Vagina (tissue), 2 donors: ENCODE results near the gene PPP6R2. TPM values are rescaled to one million over a fixed set of nuclear protein-coding genes. Genes with fewer than 3 reads are reported as not detected.

ENCODE experiments used
- DNase-seq, 2 donors: peaks; one replicate each; pipeline ENCODE4 v3.0.0-alpha.2; 2017; ENCODE audit errors: extremely low spot score in 2 of 2
- H3K27ac ChIP-seq: fragments of 200-600 bp; sonication (generic); one replicate; pipeline ENCODE4 v1.5.1; 2019
- H3K27me3 ChIP-seq: fragments of 200-600 bp; sonication (generic); one replicate; pipeline ENCODE4 v1.5.1; 2019
- H3K36me3 ChIP-seq, 2 donors: fragments of 200-600 bp; sonication (generic); one replicate each; pipeline ENCODE4 v1.5.1; 2017 to 2019
- H3K4me1 ChIP-seq: fragments of 200-600 bp; sonication (generic); one replicate; pipeline ENCODE4 v1.5.1; 2019
- H3K4me3 ChIP-seq, 2 donors: fragments of 200-600 bp; sonication (generic); 1 replicate in 1 of 2; 2 replicates in 1 of 2; pipeline ENCODE4 v1.5.1; 2016 to 2019
- H3K9me3 ChIP-seq: fragments of 200-600 bp; sonication (generic); one replicate; pipeline ENCODE4 v1.5.1; 2019
- CTCF ChIP-seq, 3 experiments: fragments of 450-650 bp in 2 of 3; fragments of 200-600 bp in 1 of 3; sonication (generic) in 1 of 3; IDR thresholded peaks; one replicate each; pipeline ENCODE4 v1.5.1; 2017 to 2019; ENCODE audit warnings: antibody characterized with exemption in 3 of 3, mild to moderate bottlenecking in 2 of 3, moderate library complexity in 2 of 3
- POLR2A ChIP-seq, 2 donors: fragments of 450-650 bp; IDR thresholded peaks; one replicate each; pipeline ENCODE4 v1.6.1; 2017; ENCODE audit warnings: antibody characterized with exemption in 2 of 2, mild to moderate bottlenecking in 2 of 2, moderate library complexity in 2 of 2
- POLR2AphosphoS5 ChIP-seq, 2 donors: sonication (generic); formaldehyde crosslinking; IDR thresholded peaks; one replicate each; pipeline ENCODE4 v1.9.0; 2017; ENCODE audit warnings: antibody characterized with exemption in 2 of 2, mild to moderate bottlenecking in 2 of 2, low read depth in 1 of 2; ENCODE audit not compliant: insufficient read depth in 1 of 2
- intact Hi-C: fragments of 100-400 bp; cut with DNase I; formaldehyde crosslinking; loops from one replicate; pipeline ENCODE4 v1.15.1; 2023
- total RNA-seq: library from RNA; depleted of rRNA; stranded (reverse); fragments of >200 nt; gene quantifications from one replicate; pipeline ENCODE4 v1.2.3, GENCODE V29; 2016

The PPP6R2 gene
- total RNA-seq, 1 donor from 2014 or later = 49.1 TPM

DNA sequence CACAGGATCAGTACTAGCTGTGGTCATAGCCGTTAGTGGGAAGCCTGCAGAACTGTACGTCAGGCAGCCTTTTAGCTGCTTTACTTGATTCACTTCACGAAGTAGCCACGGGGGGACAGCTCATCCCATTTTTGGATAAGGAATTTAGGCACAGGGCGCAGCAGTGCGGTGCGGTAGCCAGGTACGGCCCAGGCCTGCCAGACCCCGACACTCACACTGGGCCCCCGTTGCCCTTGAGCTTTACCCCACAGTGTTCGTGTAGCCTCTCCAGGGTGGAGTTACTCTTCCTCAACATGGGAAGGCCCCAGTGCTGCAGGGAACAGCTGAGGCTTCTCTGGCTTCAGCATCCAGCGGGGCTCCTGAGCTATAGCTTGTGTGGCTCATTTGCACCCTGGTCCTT is 72.3 kb downstream of the PPP6R2 start:
- no peak overlapping the region for H3K27ac ChIP-seq
- TF ChIP-seq POLR2A (IDR thresholded peaks at IDR 0.05) = no peak
- no peak for TF ChIP-seq POLR2AphosphoS5 (IDR thresholded peaks at IDR 0.05; ENCODE audit: insufficient read depth in 1 of 2, low read depth in 1 of 2)
- no peak for DNase-seq
- H3K9me3 ChIP-seq = no peaks in the 10 kb centered on the region
- H3K27me3 ChIP-seq = no peaks in the 10 kb centered on the region
- intact Hi-C loops = no loop called here
- H3K4me3 ChIP-seq = no peak overlapping the region
- peaks cover 12% of the 10 kb centered on the region for H3K4me1 ChIP-seq
- H3K36me3 ChIP-seq = peaks cover 0 to 67% of the 10 kb centered on the region in 2 donors

DNA sequence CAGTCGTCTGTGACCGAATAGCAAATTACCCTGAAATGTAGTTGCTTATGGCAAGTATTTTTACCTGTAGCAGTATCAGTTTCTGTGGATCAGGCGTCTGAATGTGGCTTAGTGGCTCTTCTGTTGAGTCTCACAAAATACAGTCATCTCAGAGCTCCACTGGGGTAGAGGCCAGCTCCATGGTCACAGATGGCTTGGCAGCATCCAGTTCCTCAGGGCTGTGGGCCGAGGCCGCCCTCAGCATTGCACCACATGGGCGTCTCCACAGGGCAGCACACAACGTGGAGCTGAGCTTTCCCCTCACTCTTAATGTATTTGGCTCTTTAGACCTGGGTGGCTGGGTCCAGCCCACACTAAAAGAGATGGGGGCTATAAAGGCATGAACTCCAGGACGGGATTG is 73.9 kb downstream of the PPP6R2 start:
- no peak overlapping the region for H3K27ac ChIP-seq
- no peak for DNase-seq
- peaks cover 3% of the 10 kb centered on the region for H3K4me1 ChIP-seq
- no peaks in the 10 kb centered on the region for H3K9me3 ChIP-seq
- TF ChIP-seq CTCF (IDR thresholded peaks at IDR 0.05) (no peak), POLR2A (IDR thresholded peaks at IDR 0.05) (no peak), POLR2AphosphoS5 (IDR thresholded peaks at IDR 0.05; ENCODE audit: insufficient read depth in 1 of 2, low read depth in 1 of 2) (no peak)
- H3K27me3 ChIP-seq = no peaks in the 10 kb centered on the region
- intact Hi-C loops = no loop called here
- peaks cover 0 to 80% of the 10 kb centered on the region in 2 donors for H3K36me3 ChIP-seq
- H3K4me3 ChIP-seq = no peak overlapping the region

DNA sequence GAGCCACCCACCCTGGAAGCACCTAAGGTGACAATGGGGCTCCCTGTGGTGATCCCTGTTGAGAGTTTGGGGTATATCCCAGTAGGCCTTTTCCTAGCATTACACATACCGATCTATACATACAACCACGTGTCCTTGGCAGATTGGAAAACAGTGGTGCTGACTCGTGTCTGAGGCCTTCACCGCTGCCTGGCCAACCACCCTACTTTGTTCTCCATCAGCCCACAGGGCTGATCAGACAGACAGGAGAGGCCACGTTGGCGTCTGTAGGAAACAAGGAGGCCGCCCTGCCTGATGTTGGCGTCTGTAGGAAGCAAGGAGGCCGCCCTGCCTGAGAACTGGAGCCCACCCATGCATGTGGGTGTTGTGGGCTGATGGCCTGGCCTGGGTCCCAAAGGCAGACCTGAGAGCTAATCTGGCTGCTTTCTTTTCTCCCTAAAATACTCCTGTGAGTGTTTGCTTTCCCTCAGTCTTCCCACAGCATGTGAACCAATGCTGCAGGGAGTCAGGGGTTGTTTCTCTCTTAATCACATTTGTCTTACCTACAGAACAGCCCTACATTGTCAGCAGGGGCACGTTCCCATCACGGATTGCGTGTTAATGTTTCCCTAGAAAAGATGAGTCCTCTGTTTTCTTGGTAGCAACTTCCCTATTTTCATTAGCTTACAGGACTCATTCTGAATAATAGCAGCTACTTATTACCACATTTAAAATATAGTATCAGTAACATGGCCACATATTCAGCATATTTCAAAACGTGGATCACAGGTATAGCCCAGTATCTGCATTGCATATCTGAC is 74.5 kb downstream of the PPP6R2 start:
- intact Hi-C loops = no loop called here
- TF ChIP-seq POLR2A (IDR thresholded peaks at IDR 0.05) (no peak), POLR2AphosphoS5 (IDR thresholded peaks at IDR 0.05; ENCODE audit: insufficient read depth in 1 of 2, low read depth in 1 of 2) (no peak), CTCF (IDR thresholded peaks at IDR 0.05) (no peak)
- Histone ChIP-seq H3K36me3 (peaks cover 0 to 86% of the 10 kb centered on the region in 2 donors), H3K27me3 (no peaks in the 10 kb centered on the region), H3K9me3 (no peaks in the 10 kb centered on the region), H3K27ac (no peak overlapping the region), H3K4me1 (no peaks in the 10 kb centered on the region), H3K4me3 (no peak overlapping the region)
- no peak for DNase-seq

DNA sequence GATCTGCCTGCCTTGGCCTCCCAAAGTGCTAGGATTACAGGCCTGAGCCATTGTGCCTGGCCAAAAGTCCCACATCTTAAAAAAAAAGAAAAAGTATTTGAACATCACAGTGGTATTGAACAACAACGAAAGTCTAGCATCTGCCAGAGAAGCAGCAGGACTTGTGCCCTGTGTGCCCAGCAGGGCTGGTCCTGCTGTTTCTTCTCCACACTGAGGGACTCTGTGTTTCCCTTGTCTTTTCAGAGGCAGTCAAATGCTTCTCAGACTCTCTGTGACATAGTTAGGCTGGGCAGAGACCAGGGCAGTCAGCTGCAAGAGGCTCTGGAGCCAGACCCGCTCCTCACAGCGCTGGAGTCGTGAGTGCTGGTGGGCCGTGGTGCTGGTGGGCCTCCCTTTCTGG is 75.5 kb downstream of the PPP6R2 start:
- no peaks in the 10 kb centered on the region for H3K9me3 ChIP-seq
- DNase-seq = no peak
- no peak for TF ChIP-seq CTCF (IDR thresholded peaks at IDR 0.05)
- TF ChIP-seq POLR2AphosphoS5 (IDR thresholded peaks at IDR 0.05; ENCODE audit: insufficient read depth in 1 of 2, low read depth in 1 of 2) = no peak
- no peak for TF ChIP-seq POLR2A (IDR thresholded peaks at IDR 0.05)
- no peaks in the 10 kb centered on the region for H3K27me3 ChIP-seq
- no peak overlapping the region for H3K27ac ChIP-seq
- H3K4me1 ChIP-seq = no peaks in the 10 kb centered on the region
- H3K4me3 ChIP-seq = no peak overlapping the region
- intact Hi-C loops = no loop called here
- peaks cover 0 to 94% of the 10 kb centered on the region in 2 donors for H3K36me3 ChIP-seq

- DNase-seq = no peak
- H3K36me3 ChIP-seq = peaks cover 0 to 94% of the 10 kb centered on the region in 2 donors
- no peak overlapping the region for H3K27ac ChIP-seq
- H3K4me3 ChIP-seq = no peak overlapping the region
- intact Hi-C loops = no loop called here
- H3K27me3 ChIP-seq = no peaks in the 10 kb centered on the region
- no peaks in the 10 kb centered on the region for H3K9me3 ChIP-seq
- H3K4me1 ChIP-seq = no peaks in the 10 kb centered on the region
- TF ChIP-seq POLR2A (IDR thresholded peaks at IDR 0.05) (no peak), POLR2AphosphoS5 (IDR thresholded peaks at IDR 0.05; ENCODE audit: insufficient read depth in 1 of 2, low read depth in 1 of 2) (no peak), CTCF (IDR thresholded peaks at IDR 0.05) (no peak)
Observed at GRCh38 chr22:50419116-50419515, 76.0 kb downstream of the PPP6R2 start.
